ENCODE results near the gene SPTLC1.

- TF ChIP-seq CTCF (IDR thresholded peaks at IDR 0.05 in 4 of 5, conservative IDR thresholded peaks at IDR 0.05 in 1 of 5) (no peak), POLR2A (IDR thresholded peaks at IDR 0.05) (no peak)
Measured at GRCh38 chr9:92122061-92122460, 6.8 kb upstream of the SPTLC1 start.
